IPS-20b (cell line): ENCODE measurements around the gene ATP11B.

Experiments
- H3K27ac ChIP-seq: one replicate; pipeline ENCODE4 v1.5.1; 2013; ENCODE audit warnings: low read length
- H3K27me3 ChIP-seq: 2 replicates; pipeline ENCODE4 v1.6.1; 2013; ENCODE audit warnings: mild to moderate bottlenecking, low read length, inconsistent platforms; ENCODE audit not compliant: insufficient read depth
- H3K36me3 ChIP-seq: 2 replicates; pipeline ENCODE4 v1.6.1; 2013; ENCODE audit warnings: low read depth, mild to moderate bottlenecking, inconsistent platforms, low read length, moderate library complexity; ENCODE audit not compliant: insufficient read depth
- H3K4me1 ChIP-seq: 2 replicates; pipeline ENCODE4 v1.6.1; 2013; ENCODE audit warnings: mild to moderate bottlenecking, control low read depth, inconsistent platforms, low read length, moderate library complexity; ENCODE audit not compliant: insufficient read depth
- H3K4me3 ChIP-seq: 2 replicates; pipeline ENCODE4 v1.5.1; 2013; ENCODE audit warnings: mild to moderate bottlenecking, low read length, inconsistent platforms
- H3K9ac ChIP-seq: 2 replicates; pipeline ENCODE4 v1.6.1; 2013; ENCODE audit warnings: low read depth, mild to moderate bottlenecking, inconsistent platforms, low read length, moderate library complexity
- H3K9me3 ChIP-seq: 2 replicates; pipeline ENCODE4 v1.6.1; 2013; ENCODE audit warnings: mild to moderate bottlenecking, low read depth, low read length, inconsistent platforms; ENCODE audit not compliant: insufficient read depth

The ATP11B gene

GRCh38 chr3:182792901-182793662 lies at the start of gene ATP11B:
Gene ATP11B, plus strand, starts transcription at chr3:182793504. Its CDS starts 256 bp downstream, at chr3:182793760.
- peak within 1 kb of the TSS; percentile 73 for H3K9ac ChIP-seq
- peaks cover 43% of the 10 kb centered on the region for H3K27me3 ChIP-seq
- H3K9me3 ChIP-seq, result no peaks in the 10 kb centered on the region
- H3K4me1 ChIP-seq, result no peaks in the 10 kb centered on the region
- no peak within 1 kb of the TSS for H3K27ac ChIP-seq
- H3K4me3 ChIP-seq, result peak within 1 kb of the TSS; percentile 95
- H3K36me3 ChIP-seq, result no peaks in the 10 kb centered on the region

- no peak overlapping the region for H3K9ac ChIP-seq
- no peak overlapping the region for H3K4me3 ChIP-seq
- no peaks in the 10 kb centered on the region for H3K4me1 ChIP-seq
- no peaks in the 10 kb centered on the region for H3K9me3 ChIP-seq
- no peaks in the 10 kb centered on the region for H3K27me3 ChIP-seq
- H3K36me3 ChIP-seq, result no peaks in the 10 kb centered on the region
- H3K27ac ChIP-seq, result no peak overlapping the region
Measured at GRCh38 chr3:182746959-182747358, 46.3 kb upstream of the ATP11B start.

DNA sequence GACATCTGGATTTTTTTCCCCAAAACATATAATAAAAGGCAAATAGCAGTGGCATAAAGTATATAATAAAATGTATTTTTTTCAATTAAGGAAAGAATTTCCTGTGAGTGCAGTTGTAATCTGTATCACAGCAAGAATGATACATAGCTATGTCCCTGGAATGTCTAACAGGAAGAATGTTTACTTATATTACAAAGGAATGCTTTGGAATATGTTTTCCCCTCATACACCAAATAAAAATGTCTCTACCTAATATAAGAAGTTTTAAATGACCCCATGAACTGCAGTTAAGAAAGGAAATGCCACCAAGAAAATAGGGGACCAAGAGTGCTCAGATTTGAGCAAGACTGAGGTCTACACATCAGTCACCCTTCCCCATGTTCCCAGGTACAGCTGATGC lies 38.0 kb upstream of the ATP11B start:
- H3K27ac ChIP-seq, result no peak overlapping the region
- H3K9ac ChIP-seq, result no peak overlapping the region
- no peaks in the 10 kb centered on the region for H3K27me3 ChIP-seq
- no peaks in the 10 kb centered on the region for H3K9me3 ChIP-seq
- no peak overlapping the region for H3K4me3 ChIP-seq
- no peaks in the 10 kb centered on the region for H3K4me1 ChIP-seq
- no peaks in the 10 kb centered on the region for H3K36me3 ChIP-seq

DNA sequence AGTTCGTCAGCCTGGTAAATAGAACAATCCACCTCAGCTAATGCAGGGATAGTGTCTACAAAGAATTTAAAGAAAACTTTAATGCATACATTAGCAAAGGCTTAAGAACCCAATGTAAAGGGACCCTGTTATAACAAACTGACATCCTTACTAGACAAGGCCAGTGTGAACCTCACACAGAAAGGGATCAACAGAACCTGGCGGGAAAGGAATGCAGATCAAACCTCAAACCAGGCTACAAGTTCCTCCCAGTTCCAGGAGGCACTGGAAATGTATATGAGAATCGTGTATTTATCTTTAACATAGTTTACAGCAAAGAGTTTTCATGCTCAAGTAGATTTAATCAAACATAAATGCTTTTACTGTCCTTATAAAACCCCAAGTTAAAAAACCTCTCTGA lies 37.6 kb upstream of the ATP11B start:
- no peak overlapping the region for H3K9ac ChIP-seq
- no peaks in the 10 kb centered on the region for H3K36me3 ChIP-seq
- no peaks in the 10 kb centered on the region for H3K9me3 ChIP-seq
- no peaks in the 10 kb centered on the region for H3K27me3 ChIP-seq
- no peak overlapping the region for H3K4me3 ChIP-seq
- no peak overlapping the region for H3K27ac ChIP-seq
- H3K4me1 ChIP-seq, result no peaks in the 10 kb centered on the region

DNA sequence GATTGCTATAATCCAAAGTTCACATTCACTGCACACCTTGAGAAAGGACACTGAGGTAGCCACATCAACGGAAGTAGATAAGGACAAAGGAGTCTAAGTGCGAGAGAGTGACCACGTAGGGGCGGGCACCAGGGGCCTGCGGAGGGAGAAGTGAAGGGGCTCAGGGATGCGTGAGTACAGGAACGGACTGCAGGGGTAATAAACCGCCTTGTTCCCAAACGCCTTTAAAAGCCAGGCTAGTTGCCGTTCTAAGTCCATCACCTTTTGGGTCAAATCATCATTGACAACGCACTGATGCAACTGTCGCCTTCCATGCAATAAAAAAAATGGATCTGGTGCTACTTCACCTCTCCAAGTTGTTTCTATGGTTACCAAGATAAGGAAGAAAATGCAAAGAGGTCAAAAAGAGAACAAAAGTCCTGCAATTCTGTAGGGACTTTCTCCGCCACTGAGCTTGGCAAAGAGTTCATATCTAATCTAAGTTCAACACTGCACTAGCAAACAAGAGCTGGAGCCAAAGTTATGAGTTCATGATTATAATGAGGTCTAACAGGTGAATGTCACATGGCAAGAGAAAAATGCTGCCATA lies 32.6 kb upstream of the ATP11B start:
- H3K9ac ChIP-seq, result no peak overlapping the region
- no peaks in the 10 kb centered on the region for H3K27me3 ChIP-seq
- H3K36me3 ChIP-seq, result no peaks in the 10 kb centered on the region
- no peaks in the 10 kb centered on the region for H3K4me1 ChIP-seq
- no peak overlapping the region for H3K4me3 ChIP-seq
- H3K9me3 ChIP-seq, result no peaks in the 10 kb centered on the region
- no peak overlapping the region for H3K27ac ChIP-seq

DNA sequence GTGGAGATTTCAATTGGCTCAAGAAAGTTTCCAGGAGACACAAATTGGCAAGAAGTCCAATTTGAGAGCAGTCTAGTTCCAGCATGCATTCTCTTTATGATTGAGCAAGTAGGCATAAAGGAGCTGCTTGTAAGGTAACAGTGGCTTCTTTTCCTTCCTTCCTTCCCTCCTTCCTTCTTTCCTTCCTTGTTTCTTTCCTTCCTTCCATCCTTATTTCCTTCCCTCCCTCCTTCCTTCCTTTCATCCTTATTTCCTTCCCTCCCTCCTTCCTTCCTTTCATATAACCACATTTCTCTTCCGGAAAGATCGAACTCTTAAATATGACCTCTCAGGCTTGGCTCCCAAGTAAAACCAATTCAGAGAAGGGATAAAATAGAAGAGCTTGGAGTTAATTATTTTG lies 29.4 kb upstream of the ATP11B start:
- Histone ChIP-seq H3K4me1 (no peaks in the 10 kb centered on the region), H3K36me3 (no peaks in the 10 kb centered on the region), H3K9ac (no peak overlapping the region), H3K4me3 (no peak overlapping the region), H3K27ac (no peak overlapping the region), H3K9me3 (no peaks in the 10 kb centered on the region), H3K27me3 (no peaks in the 10 kb centered on the region)

GRCh38 chr3:182765287-182765686 lies 28.0 kb upstream of the ATP11B start:
- no peaks in the 10 kb centered on the region for H3K36me3 ChIP-seq
- H3K4me3 ChIP-seq, result no peak overlapping the region
- H3K27ac ChIP-seq, result no peak overlapping the region
- H3K4me1 ChIP-seq, result no peaks in the 10 kb centered on the region
- no peak overlapping the region for H3K9ac ChIP-seq
- H3K27me3 ChIP-seq, result no peaks in the 10 kb centered on the region
- H3K9me3 ChIP-seq, result no peaks in the 10 kb centered on the region

DNA sequence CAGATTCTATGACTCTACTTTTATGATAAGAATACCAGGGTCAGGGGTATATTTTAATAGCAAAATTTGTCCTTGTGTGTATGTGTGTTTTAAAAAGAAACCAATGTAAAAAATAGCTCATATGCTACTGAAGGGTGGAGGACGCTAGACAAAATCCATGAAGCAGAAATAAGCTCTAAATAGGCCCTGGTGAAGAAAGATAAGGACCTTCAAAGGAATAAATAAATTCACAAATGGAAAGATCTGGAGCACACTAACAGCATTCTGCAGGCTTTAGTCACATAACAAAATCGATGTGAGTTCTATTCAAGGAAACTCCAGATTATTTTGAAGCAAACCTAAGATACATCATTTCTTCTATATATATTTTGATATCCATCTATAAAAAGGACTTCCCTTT lies 27.2 kb upstream of the ATP11B start:
- Histone ChIP-seq H3K9ac (no peak overlapping the region), H3K4me1 (no peaks in the 10 kb centered on the region)

DNA sequence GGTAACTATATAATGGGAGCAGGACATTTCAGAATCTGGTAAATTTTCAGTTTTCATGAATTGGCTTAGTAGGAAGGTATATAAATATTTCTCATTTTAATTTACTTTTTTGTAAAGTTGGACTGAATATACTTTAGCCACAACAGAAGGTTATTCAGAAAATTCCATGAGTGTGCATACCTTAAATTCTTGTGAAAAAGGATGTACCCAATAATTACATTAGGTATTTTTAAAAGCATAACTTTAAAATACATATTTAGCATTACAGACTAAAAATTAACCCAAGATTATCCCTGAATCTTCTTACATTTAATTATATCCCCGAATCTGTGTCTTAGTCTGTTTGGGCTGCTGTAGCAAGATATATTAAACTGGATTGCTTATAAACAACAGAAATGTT lies 24.9 kb upstream of the ATP11B start:
- Histone ChIP-seq H3K4me3 (no peak overlapping the region), H3K27ac (no peak overlapping the region), H3K4me1 (no peaks in the 10 kb centered on the region), H3K27me3 (no peaks in the 10 kb centered on the region), H3K36me3 (no peaks in the 10 kb centered on the region), H3K9me3 (no peaks in the 10 kb centered on the region), H3K9ac (no peak overlapping the region)

More for the DNA sequence above, 27.2 kb upstream of the ATP11B start:
- H3K36me3 ChIP-seq, result no peaks in the 10 kb centered on the region
- no peak overlapping the region for H3K4me3 ChIP-seq
- no peaks in the 10 kb centered on the region for H3K9me3 ChIP-seq
- no peak overlapping the region for H3K27ac ChIP-seq
- H3K27me3 ChIP-seq, result no peaks in the 10 kb centered on the region

DNA sequence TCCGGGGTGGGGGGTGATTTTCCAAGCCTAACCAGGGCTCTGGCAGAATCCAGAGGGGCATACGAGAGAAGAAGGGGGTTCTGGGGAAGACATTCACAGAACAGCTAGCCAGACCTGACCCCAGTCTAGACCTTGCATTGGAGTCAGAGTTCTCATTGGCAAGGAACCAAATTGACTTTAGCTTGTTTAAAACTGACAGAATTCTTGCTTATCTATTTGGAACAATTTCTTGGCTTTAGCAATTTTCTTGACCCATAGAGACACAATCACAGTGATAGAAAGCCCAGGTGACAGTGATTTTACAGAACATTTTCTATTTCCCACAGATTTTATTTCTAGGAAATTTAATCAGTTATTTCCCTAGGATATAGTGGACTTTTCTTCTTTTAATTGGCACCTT lies 23.6 kb upstream of the ATP11B start:
- Histone ChIP-seq H3K4me1 (no peaks in the 10 kb centered on the region), H3K36me3 (no peaks in the 10 kb centered on the region), H3K27ac (no peak overlapping the region), H3K27me3 (no peaks in the 10 kb centered on the region), H3K9ac (no peak overlapping the region), H3K4me3 (no peak overlapping the region), H3K9me3 (no peaks in the 10 kb centered on the region)

GRCh38 chr3:182782149-182782548 lies 11.2 kb upstream of the ATP11B start:
- Histone ChIP-seq H3K27me3 (no peaks in the 10 kb centered on the region), H3K4me3 (no peak overlapping the region), H3K4me1 (no peaks in the 10 kb centered on the region), H3K36me3 (no peaks in the 10 kb centered on the region), H3K27ac (no peak overlapping the region), H3K9me3 (no peaks in the 10 kb centered on the region), H3K9ac (no peak overlapping the region)

DNA sequence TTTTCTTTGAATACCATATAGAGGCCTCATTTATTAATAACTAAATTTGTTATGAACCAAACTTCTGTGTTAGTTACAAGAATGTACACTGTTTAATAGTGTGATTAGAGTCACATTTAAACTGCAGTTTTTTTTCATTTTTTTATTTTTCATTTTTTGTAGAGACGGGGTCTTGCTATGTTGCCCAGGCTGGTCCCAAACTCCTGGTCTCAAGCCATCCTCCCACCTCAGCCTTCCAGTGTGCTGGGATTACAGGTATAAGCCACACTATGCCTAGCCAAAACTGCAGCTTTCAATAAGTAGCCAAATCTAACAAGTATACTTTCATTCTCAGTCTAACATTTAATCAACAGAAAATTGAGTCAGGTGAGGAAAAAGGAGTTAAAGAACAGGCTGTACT lies 10.2 kb upstream of the ATP11B start:
- Histone ChIP-seq H3K4me1 (no peaks in the 10 kb centered on the region), H3K4me3 (no peak overlapping the region), H3K27ac (no peak overlapping the region), H3K9ac (no peak overlapping the region), H3K9me3 (no peaks in the 10 kb centered on the region), H3K27me3 (no peaks in the 10 kb centered on the region), H3K36me3 (no peaks in the 10 kb centered on the region)
